Measurements from ENCODE around the gene PCDH11Y.
"Not testable (repeated sequence)": the region's sequence is repeated elsewhere in the genome, so short reads cannot be mapped to it uniquely, and the experiment has no call there.

Gene PCDH11Y

DNA sequence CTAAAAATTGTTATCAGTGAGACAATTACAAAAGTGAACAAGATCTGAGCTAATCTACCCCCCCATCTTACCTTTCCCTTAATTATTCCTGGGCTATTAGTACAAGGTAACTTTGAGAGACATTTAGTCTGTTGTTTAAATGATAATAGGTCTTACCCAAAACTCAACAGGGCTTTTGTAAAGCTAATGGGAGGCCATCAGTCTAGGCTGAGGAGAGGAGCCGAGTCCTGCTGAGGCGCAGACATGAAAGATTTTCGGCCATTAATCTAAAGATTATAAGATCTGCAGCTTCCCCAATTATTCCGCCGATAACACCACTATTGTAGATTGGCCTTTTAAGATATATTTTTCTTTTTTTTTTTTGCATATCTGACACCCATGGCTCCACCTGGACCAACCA is 708.6 kb downstream of the PCDH11Y start:
- H3K27me3 Mint-ChIP-seq, H3K4me3 Mint-ChIP-seq, H3K36me3 Mint-ChIP-seq, H3K9me3 Mint-ChIP-seq, ATAC-seq, H3K4me1 Mint-ChIP-seq, H3K27ac Mint-ChIP-seq: not testable (repeated sequence)

- not testable (repeated sequence) for H3K4me1 Mint-ChIP-seq, H3K4me3 Mint-ChIP-seq, H3K36me3 Mint-ChIP-seq, H3K9me3 Mint-ChIP-seq, H3K27ac Mint-ChIP-seq, ATAC-seq, H3K27me3 Mint-ChIP-seq
These were observed 709.8 kb downstream of the PCDH11Y start for GRCh38 chrY:5709788-5710381.

DNA sequence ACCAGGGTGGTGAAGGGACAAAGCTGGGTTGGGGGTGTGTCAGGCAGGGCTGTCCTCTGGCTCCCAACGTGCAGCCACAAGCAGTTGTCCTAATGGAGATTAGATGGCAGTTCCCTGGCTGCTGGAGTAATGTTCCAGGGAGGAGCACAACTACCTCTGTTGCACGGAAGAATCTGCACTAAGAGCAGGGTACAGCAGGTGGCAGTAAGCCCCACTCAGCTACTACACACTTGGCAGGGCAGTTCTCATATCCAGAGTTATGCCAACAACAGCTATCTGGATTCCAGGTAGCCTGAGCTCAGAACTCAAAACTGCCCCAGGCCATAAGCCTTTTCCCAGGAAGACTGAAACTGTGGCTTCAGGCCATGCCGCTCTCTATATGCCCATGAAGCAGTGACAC is 761.3 kb downstream of the PCDH11Y start:
- H3K9me3 Mint-ChIP-seq, H3K36me3 Mint-ChIP-seq, ATAC-seq, H3K4me1 Mint-ChIP-seq, H3K27ac Mint-ChIP-seq, H3K4me3 Mint-ChIP-seq, H3K27me3 Mint-ChIP-seq: not testable (repeated sequence)

GRCh38 chrY:5776485-5776884 is 776.4 kb downstream of the PCDH11Y start:
- not testable (repeated sequence) for H3K9me3 Mint-ChIP-seq, H3K4me3 Mint-ChIP-seq, H3K27ac Mint-ChIP-seq, H3K27me3 Mint-ChIP-seq, H3K36me3 Mint-ChIP-seq, ATAC-seq, H3K4me1 Mint-ChIP-seq
